CD4-positive, alpha-beta T cell treated with Interleukin-15 for 1 hour (primary cell): ENCODE data around the gene SUGP2.

Experiments
- DNase-seq: peaks from one replicate; pipeline ENCODE4 v3.0.0-alpha.2; 2020

The SUGP2 gene

GRCh38 chr19:18948976-18949356 is 84.4 kb downstream of the SUGP2 start:
- DNase-seq = no peak

DNA sequence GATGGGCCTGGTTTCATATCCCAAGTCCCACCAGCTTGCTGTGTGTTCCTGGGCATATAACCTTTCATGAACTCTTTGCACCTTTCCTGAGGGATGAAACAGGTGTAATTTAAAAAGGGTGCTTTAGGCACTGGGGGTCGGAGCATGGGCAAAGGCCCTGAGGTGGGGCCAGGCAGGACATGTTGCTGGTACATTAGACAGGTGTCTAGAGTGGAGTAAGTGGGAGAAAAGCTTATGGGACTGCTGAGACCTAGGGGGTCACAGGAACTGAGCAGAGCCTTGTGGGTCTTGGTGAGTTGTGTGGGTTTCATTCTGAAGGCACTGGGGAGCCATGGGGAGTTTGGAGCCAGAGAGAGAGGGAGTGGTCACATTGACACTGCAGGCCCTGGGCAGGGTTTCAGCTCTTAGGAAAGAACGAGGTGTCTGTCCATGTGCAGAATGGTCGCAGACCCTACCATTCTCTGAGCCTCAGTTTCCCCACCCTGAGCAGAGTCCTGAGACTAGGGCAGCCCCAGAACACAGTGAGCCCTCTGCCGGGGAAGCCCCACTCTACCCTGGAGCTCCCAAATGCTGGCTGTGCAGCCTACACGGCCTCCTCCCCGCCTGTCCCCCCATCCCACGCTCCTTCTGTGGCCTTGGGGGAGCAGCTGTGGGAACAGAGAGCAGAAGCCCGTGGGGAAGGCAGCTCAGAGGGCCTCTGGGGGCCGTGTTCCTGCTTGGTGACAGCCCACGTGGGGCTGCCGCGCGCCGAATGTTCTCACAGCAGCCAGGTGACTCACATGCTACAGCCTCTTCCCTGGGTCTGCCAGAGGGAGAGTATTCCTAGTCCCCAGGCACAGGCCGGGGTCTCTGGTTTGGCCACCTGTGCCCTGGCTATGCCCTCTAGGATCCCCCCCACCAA is 85.0 kb downstream of the SUGP2 start:
- DNase-seq = no peak

- DNase-seq = no peak
Observed at GRCh38 chr19:18946918-18947317, 86.4 kb downstream of the SUGP2 start.

DNA sequence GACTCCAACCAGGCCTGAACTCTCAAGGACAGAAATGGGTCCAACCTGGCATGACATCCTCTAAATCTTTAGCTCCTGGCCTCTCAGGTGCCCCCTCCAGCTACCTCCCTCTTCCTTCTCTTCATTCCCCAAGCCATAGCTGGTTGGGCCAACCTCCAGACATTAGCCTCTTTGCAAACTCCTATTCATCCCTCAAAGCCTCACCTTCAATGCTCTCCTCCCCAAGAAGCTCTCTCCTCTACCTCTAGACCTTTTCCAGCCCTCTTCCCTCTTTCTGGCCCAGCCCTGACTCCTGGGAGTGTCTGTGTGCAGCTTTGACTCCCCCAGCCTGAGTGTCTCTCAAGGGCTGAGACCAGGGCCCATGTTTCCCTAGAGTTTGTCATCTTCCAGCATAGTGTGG is 87.0 kb downstream of the SUGP2 start:
- no peak for DNase-seq

DNA sequence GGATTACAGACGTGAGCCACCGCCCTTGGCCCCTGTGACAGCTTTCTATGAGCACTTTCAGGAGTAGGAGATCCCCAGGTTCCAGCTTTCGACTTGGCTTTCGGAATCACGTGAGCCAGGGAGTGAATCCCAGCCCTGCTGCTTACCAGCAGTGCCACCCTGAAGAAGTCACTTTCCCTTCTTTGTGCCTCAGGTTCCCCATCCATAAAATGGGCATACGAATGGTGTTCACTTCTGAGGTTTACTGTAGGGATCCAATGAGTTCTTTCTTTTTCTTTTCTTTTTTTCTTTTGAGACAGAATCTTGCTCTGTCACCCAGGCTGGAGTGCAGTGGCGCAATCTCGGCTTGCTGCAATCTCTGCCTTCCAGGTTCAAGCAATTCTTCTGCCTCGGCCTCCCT is 88.0 kb downstream of the SUGP2 start:
- no peak for DNase-seq

- DNase-seq = no peak
Observed at GRCh38 chr19:18943465-18943864, 89.9 kb downstream of the SUGP2 start.

DNA sequence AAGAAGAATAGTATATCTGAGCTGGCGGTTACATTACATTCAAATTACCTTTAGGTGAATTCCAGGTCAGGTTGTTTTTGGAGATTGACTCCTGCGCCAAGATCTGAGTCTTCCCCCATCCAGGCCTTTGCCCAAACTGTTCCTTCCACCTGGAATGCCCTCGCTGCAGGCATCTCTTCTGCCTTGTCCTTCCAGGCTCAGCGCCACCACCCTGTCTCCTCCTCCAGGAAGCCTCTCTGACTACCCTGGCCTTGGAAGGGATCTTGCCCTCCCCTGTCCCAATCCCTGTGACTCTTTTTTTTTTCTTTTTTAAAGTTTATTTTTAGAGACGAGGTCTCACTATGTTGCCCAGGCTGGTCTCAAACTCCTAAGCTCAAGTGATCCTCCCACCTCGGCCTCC is 90.6 kb downstream of the SUGP2 start:
- no peak for DNase-seq

GRCh38 chr19:18941628-18942354 is 91.5 kb downstream of the SUGP2 start:
- DNase-seq = no peak
